Retina (tissue), 1 donor: ENCODE data around the gene KRTAP25-1.

Experiments used
- DNase-seq: peaks from one replicate; pipeline ENCODE4 v3.0.0-alpha.2; 2016

KRTAP25-1 gene

DNA sequence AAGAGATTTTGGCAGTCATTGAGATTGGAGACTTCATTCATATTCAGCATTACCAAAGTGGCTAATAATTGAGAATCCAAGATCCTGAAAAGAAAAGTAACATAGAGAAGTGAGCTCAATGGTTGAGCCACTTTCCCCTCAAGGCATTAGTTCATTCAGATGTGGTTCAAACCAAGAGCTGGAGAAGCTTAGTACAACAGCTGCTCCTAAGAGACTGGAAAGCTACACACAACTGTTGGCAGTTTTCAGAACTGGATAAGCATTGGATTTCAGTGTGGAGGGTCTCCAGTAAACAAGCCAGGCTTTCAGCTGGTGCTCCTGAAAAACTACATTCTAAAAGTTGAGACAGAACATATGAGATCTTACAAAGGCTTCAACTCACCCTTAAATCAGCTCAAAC, 44.3 kb downstream of the KRTAP25-1 start:
- no peak for DNase-seq

DNA sequence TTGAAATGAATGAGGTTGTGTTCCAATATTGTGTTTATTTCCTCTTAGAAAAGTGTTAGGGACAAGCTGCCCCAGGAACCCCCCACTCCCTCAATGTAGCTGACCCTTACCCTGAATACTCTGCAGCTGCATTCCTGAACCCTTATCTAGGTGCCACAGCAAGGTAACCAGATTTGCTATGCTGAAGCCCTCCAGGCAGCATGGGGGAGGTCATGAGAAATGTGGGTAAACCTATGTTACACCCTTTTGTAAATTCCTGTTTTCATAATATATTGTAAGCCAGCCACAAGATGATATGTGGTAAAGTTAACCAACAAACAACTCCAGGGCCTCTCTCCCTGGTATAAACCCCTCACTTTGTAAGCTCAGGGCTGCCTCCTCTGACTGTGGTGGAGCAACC, 45.6 kb downstream of the KRTAP25-1 start:
- DNase-seq = no peak

DNA sequence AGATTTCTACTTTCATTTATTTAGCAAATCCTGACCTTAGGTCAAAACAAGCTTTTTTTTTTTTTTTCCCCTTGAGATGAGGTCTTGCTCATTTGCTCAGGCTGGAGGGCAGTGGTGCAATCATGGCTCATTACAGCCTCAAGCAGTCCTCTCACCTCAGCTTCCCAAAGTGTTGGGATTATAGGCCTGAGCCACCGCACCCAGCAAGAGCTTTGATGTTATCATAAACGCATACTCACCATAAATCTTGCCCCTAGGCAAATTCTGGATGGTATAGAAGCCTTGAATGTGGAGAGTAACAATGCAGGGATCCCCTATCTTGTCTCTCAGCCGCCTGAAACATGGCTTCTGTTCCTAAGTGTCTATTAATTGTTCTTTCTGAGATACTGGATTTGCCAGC, 48.7 kb downstream of the KRTAP25-1 start:
- no peak for DNase-seq
